ENCODE results near the gene TMC3. TPM values are rescaled to one million over a fixed set of nuclear protein-coding genes. Genes with fewer than 3 reads are reported as not detected.

The TMC3 gene
- total RNA-seq, 2 donors from 2014 or later: not detected

- no peak overlapping the region for H3K4me3 ChIP-seq
- H3K27ac ChIP-seq: no peak overlapping the region
- peaks cover 0 to 6% of the 10 kb centered on the region in 2 donors for H3K9me3 ChIP-seq
- no peaks in the 10 kb centered on the region for H3K4me1 ChIP-seq
- no peak for TF ChIP-seq CTCF (IDR thresholded peaks at IDR 0.05)
- no peaks in the 10 kb centered on the region for H3K27me3 ChIP-seq
- no peak for DNase-seq (ENCODE audit: low spot score)
- H3K36me3 ChIP-seq: no peaks in the 10 kb centered on the region
Measured at GRCh38 chr15:81387621-81388435, 13.8 kb upstream of the TMC3 start.

GRCh38 chr15:81386947-81387346 is 12.9 kb upstream of the TMC3 start:
- Histone ChIP-seq H3K27ac (no peak overlapping the region), H3K4me1 (no peaks in the 10 kb centered on the region), H3K27me3 (no peaks in the 10 kb centered on the region), H3K4me3 (no peak overlapping the region), H3K36me3 (no peaks in the 10 kb centered on the region), H3K9me3 (peaks cover 0 to 6% of the 10 kb centered on the region in 2 donors)
- no peak for DNase-seq (ENCODE audit: low spot score)
- no peak for TF ChIP-seq CTCF (IDR thresholded peaks at IDR 0.05)

- no peaks in the 10 kb centered on the region for H3K4me1 ChIP-seq
- no peaks in the 10 kb centered on the region for H3K36me3 ChIP-seq
- no peaks in the 10 kb centered on the region for H3K27me3 ChIP-seq
- DNase-seq (ENCODE audit: low spot score): no peak
- no peak overlapping the region for H3K27ac ChIP-seq
- peaks cover 0 to 6% of the 10 kb centered on the region in 2 donors for H3K9me3 ChIP-seq
- no peak for TF ChIP-seq CTCF (IDR thresholded peaks at IDR 0.05)
- H3K4me3 ChIP-seq: no peak overlapping the region
Measured at GRCh38 chr15:81385721-81386076, 11.7 kb upstream of the TMC3 start.

- TF ChIP-seq CTCF (IDR thresholded peaks at IDR 0.05): no peak
- H3K27ac ChIP-seq: no peak overlapping the region
Measured at GRCh38 chr15:81384891-81385720, 11.1 kb upstream of the TMC3 start.

DNA sequence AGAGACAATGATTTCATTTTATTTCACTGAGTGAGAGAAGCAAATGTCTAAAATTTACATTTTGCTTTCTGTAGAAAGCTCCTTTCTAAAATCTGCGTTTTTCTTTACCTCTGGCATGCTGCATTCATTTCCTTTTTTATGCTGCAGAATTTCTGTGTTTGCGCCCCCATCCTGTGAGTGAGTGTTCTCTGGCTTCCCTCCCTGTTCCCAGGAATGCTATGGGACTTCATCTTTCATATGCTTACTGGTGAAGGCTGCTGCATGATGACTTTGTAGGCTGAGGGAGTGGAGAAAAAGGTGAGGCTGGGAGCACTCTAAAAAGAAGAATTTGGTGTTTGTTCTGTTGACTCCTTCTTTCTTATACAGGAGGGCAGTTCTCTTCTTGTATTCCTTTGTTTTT is 7.7 kb upstream of the TMC3 start:
- Histone ChIP-seq H3K27me3 (no peaks in the 10 kb centered on the region), H3K4me1 (no peaks in the 10 kb centered on the region), H3K9me3 (peaks cover 0 to 6% of the 10 kb centered on the region in 2 donors), H3K4me3 (no peak overlapping the region), H3K27ac (no peak overlapping the region), H3K36me3 (no peaks in the 10 kb centered on the region)
- TF ChIP-seq CTCF (IDR thresholded peaks at IDR 0.05): no peak
- DNase-seq (ENCODE audit: low spot score): no peak

More at GRCh38 chr15:81384891-81385720, 11.1 kb upstream of the TMC3 start:
- no peaks in the 10 kb centered on the region for H3K36me3 ChIP-seq
- no peaks in the 10 kb centered on the region for H3K4me1 ChIP-seq
- H3K4me3 ChIP-seq: no peak overlapping the region
- no peak for DNase-seq (ENCODE audit: low spot score)
- H3K9me3 ChIP-seq: peaks cover 0 to 6% of the 10 kb centered on the region in 2 donors
- H3K27me3 ChIP-seq: no peaks in the 10 kb centered on the region

Measured in right atrium auricular region (tissue), 2 donors.